SK-N-SH treated with all-trans-retinoic acid at 6 μM for 48 hours (cell line): ENCODE measurements around the gene MED13.

Source experiments
- ATAC-seq: fragments of 200-7000 bp; cut with Tn5 transposase; 3 replicates; pipeline ENCODE4 v1.9.1; 2020; ENCODE audit warnings: mild to moderate bottlenecking, moderate library complexity
- ARNTL ChIP-seq: fragments of 450-650 bp; formaldehyde crosslinking; IDR thresholded peaks from 2 replicates; pipeline ENCODE4 v1.5.0; 2020; ENCODE audit warnings: low read depth, mild to moderate bottlenecking, moderate library complexity, borderline replicate concordance
- BACH2 ChIP-seq: fragments of 250-450 bp; sonication (Bioruptor Pico); IDR thresholded peaks from 2 replicates; pipeline ENCODE4 v1.9.0; 2021; ENCODE audit warnings: mild to moderate bottlenecking, borderline replicate concordance
- CSDC2 ChIP-seq: fragments of 250-450 bp; sonication (Bioruptor Pico); IDR thresholded peaks from 2 replicates; pipeline ENCODE4 v1.5.0; 2020; ENCODE audit warnings: mild to moderate bottlenecking, moderate library complexity
- ESRRG ChIP-seq: fragments of 250-450 bp; sonication (Bioruptor Pico); IDR thresholded peaks from 2 replicates; pipeline ENCODE4 v1.6.1; 2021; ENCODE audit warnings: mild to moderate bottlenecking
- GLIS3 ChIP-seq: fragments of 250-450 bp; sonication (Bioruptor Pico); IDR thresholded peaks from 2 replicates; pipeline ENCODE4 v1.5.0; 2020; ENCODE audit warnings: mild to moderate bottlenecking, moderate library complexity
- ISL1 ChIP-seq: fragments of 250-450 bp; sonication (Bioruptor Pico); IDR thresholded peaks from 2 replicates; pipeline ENCODE4 v2.1.2; 2022; ENCODE audit warnings: mild to moderate bottlenecking, moderate library complexity
- OSR1 ChIP-seq: fragments of 250-450 bp; sonication (Bioruptor Pico); IDR thresholded peaks from 2 replicates; pipeline ENCODE4 v1.8.0; 2022; ENCODE audit warnings: moderate library complexity, mild to moderate bottlenecking, inconsistent platforms
- PPARA ChIP-seq: fragments of 250-450 bp; sonication (Bioruptor Pico); IDR thresholded peaks from 2 replicates; pipeline ENCODE4 v1.5.0; 2020; ENCODE audit warnings: mild to moderate bottlenecking, borderline replicate concordance
- RARB ChIP-seq: fragments of 250-450 bp; sonication (Bioruptor Pico); IDR thresholded peaks from 2 replicates; pipeline ENCODE4 v1.8.0; 2021; ENCODE audit warnings: mild to moderate bottlenecking, moderate library complexity
- SNAI2 ChIP-seq: fragments of 250-450 bp; sonication (Bioruptor Pico); IDR thresholded peaks from 2 replicates; pipeline ENCODE4 v1.5.0; 2020; ENCODE audit warnings: mild to moderate bottlenecking, moderate library complexity
- TCF4 ChIP-seq: fragments of 250-450 bp; sonication (Bioruptor Pico); IDR thresholded peaks from 2 replicates; pipeline ENCODE4 v1.8.0; 2021; ENCODE audit warnings: mild to moderate bottlenecking, moderate library complexity, borderline replicate concordance
- TOX ChIP-seq: fragments of 250-450 bp; sonication (Bioruptor Pico); IDR thresholded peaks from 2 replicates; pipeline ENCODE4 v1.8.0; 2021; ENCODE audit warnings: mild to moderate bottlenecking, moderate library complexity, borderline replicate concordance
- ZC3H10 ChIP-seq: fragments of 250-450 bp; sonication (Bioruptor Pico); IDR thresholded peaks from 2 replicates; pipeline ENCODE4 v1.5.1; 2021; ENCODE audit warnings: mild to moderate bottlenecking, moderate library complexity
- ZFP3 ChIP-seq: fragments of 250-450 bp; sonication (Bioruptor Pico); IDR thresholded peaks from 2 replicates; pipeline ENCODE4 v1.5.0; 2020; ENCODE audit warnings: mild to moderate bottlenecking, moderate library complexity
- ZFP30 ChIP-seq: fragments of 450-650 bp; formaldehyde crosslinking; IDR thresholded peaks from 2 replicates; pipeline ENCODE4 v1.5.0; 2022; ENCODE audit warnings: mild to moderate bottlenecking, moderate library complexity
- ZNF565 ChIP-seq: fragments of 450-650 bp; formaldehyde crosslinking; conservative IDR thresholded peaks from 2 replicates; pipeline ENCODE4 v1.5.0; 2020; ENCODE audit warnings: low read depth, mild to moderate bottlenecking, moderate library complexity
- ZNF70 ChIP-seq: fragments of 450-650 bp; formaldehyde crosslinking; IDR thresholded peaks from 2 replicates; pipeline ENCODE4 v1.5.0; 2020; ENCODE audit warnings: mild to moderate bottlenecking, moderate library complexity
- ZNF8 ChIP-seq: fragments of 450-650 bp; formaldehyde crosslinking; IDR thresholded peaks from 2 replicates; pipeline ENCODE4 v1.5.0; 2020; ENCODE audit warnings: mild to moderate bottlenecking, moderate library complexity
- TF ChIP-seq, protein P1 (sequence below): fragments of 250-450 bp; sonication (Bioruptor Pico); IDR thresholded peaks from 2 replicates; pipeline ENCODE4 v1.8.0; 2021; ENCODE audit warnings: low read depth, mild to moderate bottlenecking, moderate library complexity, borderline replicate concordance
- TF ChIP-seq, protein P2 (sequence below): fragments of 250-450 bp; sonication (Bioruptor Pico); IDR thresholded peaks from 2 replicates; pipeline ENCODE4 v1.5.0; 2020; ENCODE audit warnings: mild to moderate bottlenecking, moderate library complexity
- TF ChIP-seq, protein P3 (sequence below): fragments of 250-450 bp; sonication (Bioruptor Pico); IDR thresholded peaks from 2 replicates; pipeline ENCODE4 v1.5.1; 2020; ENCODE audit warnings: low read depth, mild to moderate bottlenecking, moderate library complexity
- TF ChIP-seq, protein P4 (sequence below): fragments of 250-450 bp; sonication (Bioruptor Pico); IDR thresholded peaks from 2 replicates; pipeline ENCODE4 v1.5.1; 2021; ENCODE audit warnings: mild to moderate bottlenecking, moderate library complexity

Gene MED13

DNA sequence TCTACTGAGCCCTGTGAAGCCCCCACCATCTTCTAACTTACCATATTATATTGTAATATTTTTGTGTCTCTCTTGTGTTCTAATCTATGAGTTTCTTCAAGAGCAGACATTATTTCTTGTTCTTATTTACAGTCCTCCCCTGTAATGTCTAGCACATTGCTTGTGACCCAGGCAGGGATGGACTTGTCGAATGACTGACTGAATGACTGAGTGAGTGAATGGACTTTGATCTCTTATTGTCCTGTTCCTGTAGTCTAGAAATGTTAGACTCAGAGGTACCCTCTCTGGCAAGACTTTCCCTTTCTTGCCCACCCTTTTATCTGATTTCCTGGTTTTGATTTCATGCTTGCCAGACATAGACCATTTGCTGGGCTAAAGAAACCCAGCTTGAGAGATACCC is 35.0 kb upstream of the MED13 start:
- no peak for ATAC-seq
- TF ChIP-seq ZFP30 (no peak), CSDC2 (CRISPR knock-in tag) (no peak), ZNF70 (CRISPR knock-in tag) (no peak), PPARA (CRISPR knock-in tag) (no peak), OSR1 (no peak), ESRRG (CRISPR knock-in tag) (no peak), GLIS3 (CRISPR knock-in tag) (no peak), ZNF8 (CRISPR knock-in tag) (no peak), ISL1 (CRISPR knock-in tag) (no peak), ZFP3 (CRISPR knock-in tag) (no peak), SNAI2 (CRISPR knock-in tag) (no peak), TOX (no peak), ZNF565 (no peak)
- TF ChIP-seq, protein P1, sequence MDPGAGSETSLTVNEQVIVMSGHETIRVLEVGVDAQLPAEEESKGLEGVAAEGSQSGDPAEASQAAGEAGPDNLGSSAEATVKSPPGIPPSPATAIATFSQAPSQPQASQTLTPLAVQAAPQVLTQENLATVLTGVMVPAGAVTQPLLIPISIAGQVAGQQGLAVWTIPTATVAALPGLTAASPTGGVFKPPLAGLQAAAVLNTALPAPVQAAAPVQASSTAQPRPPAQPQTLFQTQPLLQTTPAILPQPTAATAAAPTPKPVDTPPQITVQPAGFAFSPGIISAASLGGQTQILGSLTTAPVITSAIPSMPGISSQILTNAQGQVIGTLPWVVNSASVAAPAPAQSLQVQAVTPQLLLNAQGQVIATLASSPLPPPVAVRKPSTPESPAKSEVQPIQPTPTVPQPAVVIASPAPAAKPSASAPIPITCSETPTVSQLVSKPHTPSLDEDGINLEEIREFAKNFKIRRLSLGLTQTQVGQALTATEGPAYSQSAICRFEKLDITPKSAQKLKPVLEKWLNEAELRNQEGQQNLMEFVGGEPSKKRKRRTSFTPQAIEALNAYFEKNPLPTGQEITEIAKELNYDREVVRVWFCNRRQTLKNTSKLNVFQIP (CRISPR knock-in tag), result no peak
- TF ChIP-seq, protein P2, sequence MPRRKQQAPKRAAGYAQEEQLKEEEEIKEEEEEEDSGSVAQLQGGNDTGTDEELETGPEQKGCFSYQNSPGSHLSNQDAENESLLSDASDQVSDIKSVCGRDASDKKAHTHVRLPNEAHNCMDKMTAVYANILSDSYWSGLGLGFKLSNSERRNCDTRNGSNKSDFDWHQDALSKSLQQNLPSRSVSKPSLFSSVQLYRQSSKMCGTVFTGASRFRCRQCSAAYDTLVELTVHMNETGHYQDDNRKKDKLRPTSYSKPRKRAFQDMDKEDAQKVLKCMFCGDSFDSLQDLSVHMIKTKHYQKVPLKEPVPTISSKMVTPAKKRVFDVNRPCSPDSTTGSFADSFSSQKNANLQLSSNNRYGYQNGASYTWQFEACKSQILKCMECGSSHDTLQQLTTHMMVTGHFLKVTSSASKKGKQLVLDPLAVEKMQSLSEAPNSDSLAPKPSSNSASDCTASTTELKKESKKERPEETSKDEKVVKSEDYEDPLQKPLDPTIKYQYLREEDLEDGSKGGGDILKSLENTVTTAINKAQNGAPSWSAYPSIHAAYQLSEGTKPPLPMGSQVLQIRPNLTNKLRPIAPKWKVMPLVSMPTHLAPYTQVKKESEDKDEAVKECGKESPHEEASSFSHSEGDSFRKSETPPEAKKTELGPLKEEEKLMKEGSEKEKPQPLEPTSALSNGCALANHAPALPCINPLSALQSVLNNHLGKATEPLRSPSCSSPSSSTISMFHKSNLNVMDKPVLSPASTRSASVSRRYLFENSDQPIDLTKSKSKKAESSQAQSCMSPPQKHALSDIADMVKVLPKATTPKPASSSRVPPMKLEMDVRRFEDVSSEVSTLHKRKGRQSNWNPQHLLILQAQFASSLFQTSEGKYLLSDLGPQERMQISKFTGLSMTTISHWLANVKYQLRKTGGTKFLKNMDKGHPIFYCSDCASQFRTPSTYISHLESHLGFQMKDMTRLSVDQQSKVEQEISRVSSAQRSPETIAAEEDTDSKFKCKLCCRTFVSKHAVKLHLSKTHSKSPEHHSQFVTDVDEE (CRISPR knock-in tag), result no peak
- TF ChIP-seq, protein P3, sequence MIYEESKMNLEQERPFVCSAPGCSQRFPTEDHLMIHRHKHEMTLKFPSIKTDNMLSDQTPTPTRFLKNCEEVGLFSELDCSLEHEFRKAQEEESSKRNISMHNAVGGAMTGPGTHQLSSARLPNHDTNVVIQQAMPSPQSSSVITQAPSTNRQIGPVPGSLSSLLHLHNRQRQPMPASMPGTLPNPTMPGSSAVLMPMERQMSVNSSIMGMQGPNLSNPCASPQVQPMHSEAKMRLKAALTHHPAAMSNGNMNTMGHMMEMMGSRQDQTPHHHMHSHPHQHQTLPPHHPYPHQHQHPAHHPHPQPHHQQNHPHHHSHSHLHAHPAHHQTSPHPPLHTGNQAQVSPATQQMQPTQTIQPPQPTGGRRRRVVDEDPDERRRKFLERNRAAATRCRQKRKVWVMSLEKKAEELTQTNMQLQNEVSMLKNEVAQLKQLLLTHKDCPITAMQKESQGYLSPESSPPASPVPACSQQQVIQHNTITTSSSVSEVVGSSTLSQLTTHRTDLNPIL, result no peak
- TF ChIP-seq, all 23 proteins: peak for 0

DNA sequence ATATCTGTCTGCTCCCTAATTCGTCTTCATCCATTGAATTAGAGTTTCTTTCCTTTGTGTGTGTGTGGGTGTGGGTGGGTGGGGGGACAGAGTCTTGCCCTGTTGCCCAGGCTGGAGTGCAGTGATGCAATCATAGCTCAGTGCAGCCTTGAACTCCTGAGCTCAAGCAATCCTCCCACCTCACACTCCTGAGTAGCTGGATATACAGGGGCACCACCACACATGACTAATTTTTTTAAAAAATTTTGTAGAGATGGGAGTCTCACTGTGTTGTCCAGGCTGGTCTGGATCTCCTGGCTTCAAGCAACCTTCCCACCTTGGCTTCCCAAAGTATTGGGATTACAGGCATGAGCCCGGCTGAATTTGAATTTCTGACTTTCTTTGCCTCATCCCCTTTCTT is 34.5 kb upstream of the MED13 start:
- ATAC-seq, result no peak
- TF ChIP-seq GLIS3 (CRISPR knock-in tag) (no peak), TCF4 (CRISPR knock-in tag) (no peak), ZNF70 (CRISPR knock-in tag) (no peak), ZNF8 (CRISPR knock-in tag) (no peak)
- TF ChIP-seq, protein P4, sequence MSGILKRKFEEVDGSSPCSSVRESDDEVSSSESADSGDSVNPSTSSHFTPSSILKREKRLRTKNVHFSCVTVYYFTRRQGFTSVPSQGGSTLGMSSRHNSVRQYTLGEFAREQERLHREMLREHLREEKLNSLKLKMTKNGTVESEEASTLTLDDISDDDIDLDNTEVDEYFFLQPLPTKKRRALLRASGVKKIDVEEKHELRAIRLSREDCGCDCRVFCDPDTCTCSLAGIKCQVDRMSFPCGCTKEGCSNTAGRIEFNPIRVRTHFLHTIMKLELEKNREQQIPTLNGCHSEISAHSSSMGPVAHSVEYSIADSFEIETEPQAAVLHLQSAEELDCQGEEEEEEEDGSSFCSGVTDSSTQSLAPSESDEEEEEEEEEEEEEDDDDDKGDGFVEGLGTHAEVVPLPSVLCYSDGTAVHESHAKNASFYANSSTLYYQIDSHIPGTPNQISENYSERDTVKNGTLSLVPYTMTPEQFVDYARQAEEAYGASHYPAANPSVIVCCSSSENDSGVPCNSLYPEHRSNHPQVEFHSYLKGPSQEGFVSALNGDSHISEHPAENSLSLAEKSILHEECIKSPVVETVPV (CRISPR knock-in tag), result no peak

DNA sequence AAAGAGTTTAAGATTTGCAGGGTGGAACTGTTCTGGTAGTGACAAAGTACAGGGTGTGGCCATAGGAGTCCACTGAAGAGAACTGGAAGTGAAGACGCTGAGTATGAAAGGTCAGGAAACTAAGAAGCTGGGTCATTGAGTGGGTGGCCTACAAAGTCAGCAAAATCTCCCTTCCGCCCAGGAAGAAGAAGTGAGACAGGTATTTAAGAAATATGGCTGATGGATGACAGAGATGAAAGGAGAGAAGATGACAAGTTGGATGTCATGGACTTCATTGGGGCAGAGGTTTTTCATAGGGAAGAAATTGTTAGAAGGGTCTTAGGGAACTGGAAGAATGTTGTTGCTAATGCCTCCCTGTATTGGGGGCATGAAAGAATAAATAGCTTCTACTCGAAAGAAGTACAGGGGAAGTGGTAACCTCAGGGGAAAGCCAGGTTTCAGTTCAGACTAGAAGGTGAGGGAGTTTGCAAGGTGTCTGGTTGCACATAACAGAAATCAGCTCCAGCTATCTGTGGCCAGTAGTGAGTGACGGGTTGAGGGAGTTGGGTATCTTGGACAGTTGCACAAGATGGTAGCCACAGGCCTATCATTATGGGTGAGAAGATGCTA is 33.6 kb upstream of the MED13 start:
- no peak for TF ChIP-seq ARNTL (CRISPR knock-in tag)
- no peak for TF ChIP-seq CSDC2 (CRISPR knock-in tag)
- TF ChIP-seq TOX, result no peak
- TF ChIP-seq SNAI2 (CRISPR knock-in tag), result no peak
- TF ChIP-seq ZC3H10, result no peak
- TF ChIP-seq, protein P4 (CRISPR knock-in tag), result no peak
- TF ChIP-seq, protein P1 (CRISPR knock-in tag), result no peak
- no peak for TF ChIP-seq BACH2
- no peak for TF ChIP-seq ZFP3 (CRISPR knock-in tag)
- TF ChIP-seq RARB (CRISPR knock-in tag), result no peak
- TF ChIP-seq PPARA (CRISPR knock-in tag), result no peak
- TF ChIP-seq, protein P3, result no peak
- TF ChIP-seq TCF4 (CRISPR knock-in tag), result no peak
- TF ChIP-seq ISL1 (CRISPR knock-in tag), result no peak
- TF ChIP-seq, protein P2 (CRISPR knock-in tag), result no peak

More for the DNA sequence above, 33.6 kb upstream of the MED13 start:
- no peak for ATAC-seq
